Ishikawa (cell line): ENCODE measurements around the gene PDE8A.

Experiments
- CEBPB ChIP-seq: IDR thresholded peaks from 2 replicates; pipeline ENCODE4 v1.6.1; 2012
- CREB1 ChIP-seq: IDR thresholded peaks from 2 replicates; pipeline ENCODE4 v1.6.1; 2012; ENCODE audit warnings: low read depth
- EGR1 ChIP-seq: IDR thresholded peaks from 2 replicates; pipeline ENCODE4 v1.6.1; 2012
- EP300 ChIP-seq: IDR thresholded peaks from 2 replicates; pipeline ENCODE4 v1.6.1; 2012; ENCODE audit warnings: borderline replicate concordance
- FOXM1 ChIP-seq: IDR thresholded peaks from 2 replicates; pipeline ENCODE4 v1.6.1; 2012; ENCODE audit warnings: low read depth, borderline replicate concordance
- NFIC ChIP-seq: IDR thresholded peaks from 2 replicates; pipeline ENCODE4 v1.6.1; 2012
- RAD21 ChIP-seq: IDR thresholded peaks from 2 replicates; pipeline ENCODE4 v1.6.1; 2012; ENCODE audit warnings: low read depth
- TAF1 ChIP-seq: IDR thresholded peaks from 2 replicates; pipeline ENCODE4 v1.6.1; 2012; ENCODE audit warnings: low read depth, mild to moderate bottlenecking
- TCF12 ChIP-seq: IDR thresholded peaks from 2 replicates; pipeline ENCODE4 v1.6.1; 2012; ENCODE audit warnings: low read depth
- TEAD4 ChIP-seq: IDR thresholded peaks from 2 replicates; pipeline ENCODE4 v1.6.1; 2012
- YY1 ChIP-seq: IDR thresholded peaks from 2 replicates; pipeline ENCODE4 v1.6.1; 2012; ENCODE audit warnings: low read depth
- ZBTB7A ChIP-seq: IDR thresholded peaks from 2 replicates; pipeline ENCODE4 v1.6.1; 2012; ENCODE audit warnings: low read depth
- TF ChIP-seq, protein P1 (sequence below): IDR thresholded peaks from 2 replicates; pipeline ENCODE4 v1.6.1; 2012; ENCODE audit warnings: low read depth, mild to moderate bottlenecking
- TF ChIP-seq, protein P2 (sequence below): IDR thresholded peaks from 2 replicates; pipeline ENCODE4 v1.6.1; 2012
- TF ChIP-seq, protein P3 (sequence below): IDR thresholded peaks from 2 replicates; pipeline ENCODE4 v1.6.1; 2012

The PDE8A gene

DNA sequence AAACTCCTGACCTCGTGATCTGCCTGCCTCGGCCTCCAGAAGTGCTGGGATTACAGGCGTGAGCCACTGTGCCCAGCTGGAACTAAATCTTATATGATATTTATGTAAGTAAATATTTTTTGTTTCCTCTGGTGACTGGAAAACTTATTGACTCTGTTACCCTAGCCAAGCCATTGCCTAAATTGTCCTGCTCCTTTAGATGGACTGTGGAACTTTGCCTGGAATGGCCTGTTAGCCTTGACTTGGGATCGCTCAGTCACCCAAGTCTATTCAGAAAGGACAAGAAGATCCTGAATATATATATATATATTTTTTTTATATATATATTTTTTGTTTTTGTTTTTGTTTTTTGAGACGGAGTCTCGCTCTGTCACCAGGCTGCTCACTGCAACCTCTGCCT lies 113.9 kb downstream of the PDE8A start:
- no peak for TF ChIP-seq RAD21
- TF ChIP-seq TCF12: no peak
- TF ChIP-seq CEBPB: no peak
- TF ChIP-seq NFIC: no peak
- TF ChIP-seq EP300: no peak
- TF ChIP-seq, protein P1, sequence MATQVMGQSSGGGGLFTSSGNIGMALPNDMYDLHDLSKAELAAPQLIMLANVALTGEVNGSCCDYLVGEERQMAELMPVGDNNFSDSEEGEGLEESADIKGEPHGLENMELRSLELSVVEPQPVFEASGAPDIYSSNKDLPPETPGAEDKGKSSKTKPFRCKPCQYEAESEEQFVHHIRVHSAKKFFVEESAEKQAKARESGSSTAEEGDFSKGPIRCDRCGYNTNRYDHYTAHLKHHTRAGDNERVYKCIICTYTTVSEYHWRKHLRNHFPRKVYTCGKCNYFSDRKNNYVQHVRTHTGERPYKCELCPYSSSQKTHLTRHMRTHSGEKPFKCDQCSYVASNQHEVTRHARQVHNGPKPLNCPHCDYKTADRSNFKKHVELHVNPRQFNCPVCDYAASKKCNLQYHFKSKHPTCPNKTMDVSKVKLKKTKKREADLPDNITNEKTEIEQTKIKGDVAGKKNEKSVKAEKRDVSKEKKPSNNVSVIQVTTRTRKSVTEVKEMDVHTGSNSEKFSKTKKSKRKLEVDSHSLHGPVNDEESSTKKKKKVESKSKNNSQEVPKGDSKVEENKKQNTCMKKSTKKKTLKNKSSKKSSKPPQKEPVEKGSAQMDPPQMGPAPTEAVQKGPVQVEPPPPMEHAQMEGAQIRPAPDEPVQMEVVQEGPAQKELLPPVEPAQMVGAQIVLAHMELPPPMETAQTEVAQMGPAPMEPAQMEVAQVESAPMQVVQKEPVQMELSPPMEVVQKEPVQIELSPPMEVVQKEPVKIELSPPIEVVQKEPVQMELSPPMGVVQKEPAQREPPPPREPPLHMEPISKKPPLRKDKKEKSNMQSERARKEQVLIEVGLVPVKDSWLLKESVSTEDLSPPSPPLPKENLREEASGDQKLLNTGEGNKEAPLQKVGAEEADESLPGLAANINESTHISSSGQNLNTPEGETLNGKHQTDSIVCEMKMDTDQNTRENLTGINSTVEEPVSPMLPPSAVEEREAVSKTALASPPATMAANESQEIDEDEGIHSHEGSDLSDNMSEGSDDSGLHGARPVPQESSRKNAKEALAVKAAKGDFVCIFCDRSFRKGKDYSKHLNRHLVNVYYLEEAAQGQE: no peak
- no peak for TF ChIP-seq TAF1
- TF ChIP-seq FOXM1: no peak
- no peak for TF ChIP-seq ZBTB7A
- no peak for TF ChIP-seq TEAD4
- no peak for TF ChIP-seq YY1
- TF ChIP-seq EGR1: no peak

GRCh38 chr15:85097250-85097649 lies 115.6 kb downstream of the PDE8A start:
- no peak for TF ChIP-seq EGR1
- TF ChIP-seq NFIC: no peak
- TF ChIP-seq, protein P2, sequence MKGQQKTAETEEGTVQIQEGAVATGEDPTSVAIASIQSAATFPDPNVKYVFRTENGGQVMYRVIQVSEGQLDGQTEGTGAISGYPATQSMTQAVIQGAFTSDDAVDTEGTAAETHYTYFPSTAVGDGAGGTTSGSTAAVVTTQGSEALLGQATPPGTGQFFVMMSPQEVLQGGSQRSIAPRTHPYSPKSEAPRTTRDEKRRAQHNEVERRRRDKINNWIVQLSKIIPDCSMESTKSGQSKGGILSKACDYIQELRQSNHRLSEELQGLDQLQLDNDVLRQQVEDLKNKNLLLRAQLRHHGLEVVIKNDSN: no peak
- no peak for TF ChIP-seq YY1
- no peak for TF ChIP-seq FOXM1
- no peak for TF ChIP-seq TAF1
- no peak for TF ChIP-seq CEBPB
- no peak for TF ChIP-seq CREB1
- TF ChIP-seq, protein P3, sequence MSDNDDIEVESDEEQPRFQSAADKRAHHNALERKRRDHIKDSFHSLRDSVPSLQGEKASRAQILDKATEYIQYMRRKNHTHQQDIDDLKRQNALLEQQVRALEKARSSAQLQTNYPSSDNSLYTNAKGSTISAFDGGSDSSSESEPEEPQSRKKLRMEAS: no peak
- no peak for TF ChIP-seq TCF12
- no peak for TF ChIP-seq TEAD4
- no peak for TF ChIP-seq EP300
- TF ChIP-seq, protein P1: no peak

GRCh38 chr15:85097725-85098124 lies 116.1 kb downstream of the PDE8A start:
- no peak for TF ChIP-seq YY1
- no peak for TF ChIP-seq FOXM1
- no peak for TF ChIP-seq TAF1
- TF ChIP-seq EGR1: no peak
- TF ChIP-seq, protein P1: no peak
- no peak for TF ChIP-seq ZBTB7A
- TF ChIP-seq, protein P3: no peak
- TF ChIP-seq TEAD4: no peak
- TF ChIP-seq, protein P2: no peak

DNA sequence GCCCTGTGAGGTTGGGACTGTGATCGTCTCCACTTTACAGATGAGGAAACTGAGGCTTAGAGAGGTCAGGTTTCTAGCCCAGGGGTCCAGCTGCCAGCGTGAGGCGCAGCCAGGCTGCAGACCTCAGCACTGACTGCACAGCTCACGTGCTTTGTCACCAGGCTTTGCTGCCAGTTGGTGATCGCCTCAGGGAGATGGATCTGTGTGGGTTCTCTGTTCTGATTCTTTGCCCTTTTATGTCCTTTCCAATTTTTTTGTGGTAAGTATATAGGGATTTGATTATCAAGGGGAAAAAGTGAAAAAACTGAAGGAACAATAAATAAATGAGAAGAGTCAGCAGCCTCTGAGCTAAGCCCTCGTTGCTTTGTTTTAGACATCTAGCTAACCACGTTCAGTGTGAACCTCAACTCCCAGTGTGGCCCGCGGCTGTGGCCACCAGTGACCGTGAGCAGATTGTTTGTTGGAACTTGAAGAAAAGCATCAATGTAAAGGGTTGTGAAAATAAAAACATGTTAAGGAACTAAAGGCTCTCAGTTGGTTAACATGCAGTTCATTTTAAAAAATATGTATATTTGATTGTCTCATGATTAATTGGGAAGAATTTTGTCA lies 117.6 kb downstream of the PDE8A start:
- no peak for TF ChIP-seq CREB1
- no peak for TF ChIP-seq TEAD4
- TF ChIP-seq NFIC: no peak
- no peak for TF ChIP-seq TCF12
- TF ChIP-seq CEBPB: no peak
- no peak for TF ChIP-seq EP300
- no peak for TF ChIP-seq EGR1
- TF ChIP-seq, protein P3: no peak
- no peak for TF ChIP-seq TAF1
- no peak for TF ChIP-seq ZBTB7A
- TF ChIP-seq YY1: no peak
- no peak for TF ChIP-seq RAD21
- TF ChIP-seq, protein P1: no peak
- TF ChIP-seq FOXM1: no peak
